Measurements from ENCODE around the gene LY86.

Gene LY86

GRCh38 chr6:6624269-6624990, 35.9 kb downstream of the LY86 start:
- DNase-seq: no peak

GRCh38 chr6:6626187-6626586, 37.7 kb downstream of the LY86 start:
- no peak for DNase-seq

GRCh38 chr6:6629402-6629801, 40.9 kb downstream of the LY86 start:
- no peak for DNase-seq

GRCh38 chr6:6631053-6631452, 42.5 kb downstream of the LY86 start:
- no peak for DNase-seq

GRCh38 chr6:6631534-6632276, 43.2 kb downstream of the LY86 start:
- DNase-seq: no peak

GRCh38 chr6:6633898-6634734, 45.6 kb downstream of the LY86 start:
- DNase-seq: no peak

- DNase-seq: no peak
Measured at GRCh38 chr6:6634735-6635075, 46.2 kb downstream of the LY86 start.

- DNase-seq: no peak
Measured at GRCh38 chr6:6635291-6635690, 46.8 kb downstream of the LY86 start.

GRCh38 chr6:6635869-6636268, 47.3 kb downstream of the LY86 start:
- no peak for DNase-seq

GRCh38 chr6:6639572-6639971, 51.1 kb downstream of the LY86 start:
- DNase-seq: no peak

- DNase-seq: no peak
Measured at GRCh38 chr6:6640926-6641325, 52.4 kb downstream of the LY86 start.

GRCh38 chr6:6643398-6643797, 54.9 kb downstream of the LY86 start:
- DNase-seq: no peak

- DNase-seq: no peak
Measured at GRCh38 chr6:6645261-6645917, 56.9 kb downstream of the LY86 start.

GRCh38 chr6:6646384-6646783, 57.9 kb downstream of the LY86 start:
- no peak for DNase-seq

- no peak for DNase-seq
Measured at GRCh38 chr6:6646859-6647258, 58.3 kb downstream of the LY86 start.

GRCh38 chr6:6648692-6649343, 60.3 kb downstream of the LY86 start:
- DNase-seq: no peak

- no peak for DNase-seq
Measured at GRCh38 chr6:6649824-6650349, 61.4 kb downstream of the LY86 start.

- no peak for DNase-seq
Measured at GRCh38 chr6:6650839-6651238, 62.3 kb downstream of the LY86 start.

- no peak for DNase-seq
Measured at GRCh38 chr6:6651335-6651734, 62.8 kb downstream of the LY86 start.

GRCh38 chr6:6652932-6653331, 64.4 kb downstream of the LY86 start:
- DNase-seq: no peak

GRCh38 chr6:6654599-6655575, 66.4 kb downstream of the LY86 start:
- no peak for DNase-seq
